Heart right ventricle (tissue), 16 donors: ENCODE data around the gene TLR1. TPM values are rescaled to one million over a fixed set of nuclear protein-coding genes. Genes with fewer than 3 reads are reported as not detected.
"Not testable (repeated sequence)": the region's sequence is repeated elsewhere in the genome, so short reads cannot be mapped to it uniquely, and the experiment has no call there.

ENCODE experiments used
- ATAC-seq, 8 donors: fragments of 200-7000 bp; cut with Tn5 transposase; one replicate each; pipeline ENCODE4 v1.9.1; 2020; ENCODE audit warnings: mild to moderate bottlenecking in 8 of 8, moderate library complexity in 8 of 8, moderate number of reproducible peaks in 1 of 8
- DNase-seq, 2 donors: peaks; one replicate each; pipeline ENCODE4 v3.0.0-alpha.2; 2020
- H3K27ac ChIP-seq, 10 donors: fragments of 200-600 bp; sonication (generic) in 2 of 10; one replicate each; pipeline versions ENCODE4 v1.5.0 to v1.8.0; 2020 to 2022; ENCODE audit warnings: mild to moderate bottlenecking in 3 of 10
- H3K27me3 ChIP-seq, 7 donors: fragments of 200-600 bp; one replicate each; pipeline ENCODE4 v1.8.0; 2021 to 2022; ENCODE audit warnings: mild to moderate bottlenecking in 2 of 7
- H3K36me3 ChIP-seq, 9 donors: fragments of 200-600 bp; sonication (generic) in 1 of 9; one replicate each; pipeline versions ENCODE4 v1.5.0 to v1.8.0; 2020 to 2022; ENCODE audit warnings: mild to moderate bottlenecking in 2 of 9
- H3K4me1 ChIP-seq, 9 donors: fragments of 200-600 bp; sonication (generic) in 1 of 9; one replicate each; pipeline versions ENCODE4 v1.5.0 to v1.8.0; 2020 to 2022; ENCODE audit warnings: mild to moderate bottlenecking in 4 of 9
- H3K4me3 ChIP-seq, 10 donors: fragments of 200-600 bp; sonication (generic) in 2 of 10; one replicate each; pipeline versions ENCODE4 v1.5.0 to v1.8.0; 2020 to 2022; ENCODE audit warnings: mild to moderate bottlenecking in 7 of 10, moderate library complexity in 2 of 10
- H3K9me3 ChIP-seq, 11 donors: fragments of 200-600 bp in 10 of 11; sonication (generic) in 2 of 11; one replicate each; pipeline versions ENCODE4 v1.5.0 to v1.8.0; 2013 to 2022; ENCODE audit warnings: mild to moderate bottlenecking in 2 of 11, control low read depth in 1 of 11, moderate library complexity in 1 of 11
- CTCF ChIP-seq, 9 donors: fragments of 200-600 bp; sonication (generic) in 2 of 9; IDR thresholded peaks; one replicate each; pipeline versions ENCODE4 v1.5.0 to v1.8.0; 2021 to 2022; ENCODE audit warnings: antibody characterized with exemption in 9 of 9, mild to moderate bottlenecking in 5 of 9, moderate library complexity in 1 of 9
- WGBS, 2 donors: extraction: QIAGEN DNeasy Blood & Tissue Kit; methylation state at CpG; one replicate each; pipeline ENCODE4 v1.1.7; 2013; ENCODE audit warnings: inconsistent platforms in 1 of 2; 5-methylcytosine and 5-hydroxymethylcytosine counted together
- intact Hi-C, 10 donors: fragments of 100-400 bp; cut with DNase I; formaldehyde crosslinking; loops; one replicate each; pipeline versions ENCODE4 v1.11.1 to v1.14.2; 2022
- polyA plus RNA-seq, 2 donors: library from polyadenylated mRNA; stranded (reverse); fragments of 200-250 nt; gene quantifications; one replicate each; pipeline ENCODE4 v1.2.3, GENCODE V29; 2013
- total RNA-seq, 10 donors: library from RNA; stranded (reverse); fragmentation: NEBNext Ultra II Directional in 3 of 10; extraction: Animal tissue kit (Norgen Biotek cat#: 25700) in 3 of 10; gene quantifications; one replicate each; pipeline versions ENCODE4 v1.2.1 to v1.2.4, GENCODE V29; 2021 to 2023
- donor health status: Arrhythmogenic right ventricular cardiomyopathy.
- donor health status: ischemic (EF 13 %, LVEDD 7.1; RV severe dilation, severe dysfunction).
- donor health status: healthy with polysubstance abuse.
- donor health status: DM: no; HTN: yes; CAD: no.
- donor health status: DM: no; HTN: no; CAD: no.
- donor health status: ischemic (EF 25% LVEDD 6.9; RV normal size, moderate dysfunction).
- donor health status: ischemic (EF 25% LVEDD 5.7; RV mildly dilated, moderate dysfunction).
- donor health status: healthy.
- donor health status: DM: yes; HTN: yes; CAD: no.
- donor health status: Ischemic cardiomyopathy.
- donor health status: ischemic (EF 35%, LVEDD 5.7; RV mildly dilated, moderate dysfunction).
- donor health status: nonischemic (EF 11% LVEDD 7.7; RV severe dilation, severe dysfunction).
- donor health status: DM: yes; HTN: yes; CAD: no.
- donor health status: PGD.
- donor health status: ischemic (EF 29% LVEDD 5.4; RV normal size, mild dysfunction).
- donor health status: nonischemic (EF 23%, LVEDD 6.1; RV moderate dilation, normal function).

Gene TLR1
- total and polyA plus RNA-seq, 12 donors, result 0.49 to 14.0 (median 2.8) TPM

- no peak overlapping the region for H3K4me3 ChIP-seq
- WGBS, 2 donors, result 66 to 67% methylated on average over 5 of the region's 5 CpGs
- no peaks in the 10 kb centered on the region for H3K36me3 ChIP-seq
- H3K4me1 ChIP-seq, result peaks cover 0 to 59% (median 0%) of the 10 kb centered on the region in 9 donors
- peaks cover 0 to 19% (median 0%) of the 10 kb centered on the region in 11 donors for H3K9me3 ChIP-seq
- H3K27ac ChIP-seq, result no peak overlapping the region
- DNase-seq (no peak), ATAC-seq (no peak)
- intact Hi-C loops, result no loop called here
- TF ChIP-seq CTCF (IDR thresholded peaks at IDR 0.05), result no peak
- H3K27me3 ChIP-seq, result peaks cover 0 to 3% (median 0%) of the 10 kb centered on the region in 7 donors
Measured at GRCh38 chr4:38818441-38818976, 13.9 kb upstream of the TLR1 start.

GRCh38 chr4:38815885-38816782 is 11.5 kb upstream of the TLR1 start:
- peak in 7 of 8 donors; percentile 30 to 58 (median 57) for ATAC-seq

GRCh38 chr4:38814386-38814785 is 9.8 kb upstream of the TLR1 start:
- peaks cover 0 to 11% (median 0%) of the 10 kb centered on the region in 11 donors for H3K9me3 ChIP-seq
- TF ChIP-seq CTCF (IDR thresholded peaks at IDR 0.05), result no peak
- 61 to 69% methylated on average over 3 of the region's 3 CpGs for WGBS, 2 donors
- ATAC-seq (no peak), DNase-seq (no peak)
- H3K36me3 ChIP-seq, result no peaks in the 10 kb centered on the region
- H3K27me3 ChIP-seq, result peaks cover 0 to 3% (median 0%) of the 10 kb centered on the region in 7 donors
- H3K4me1 ChIP-seq, result peaks cover 0 to 51% (median 0%) of the 10 kb centered on the region in 9 donors
- H3K4me3 ChIP-seq, result no peak overlapping the region
- intact Hi-C loops, result no loop called here
- H3K27ac ChIP-seq, result peak overlapping the region in 1 of 10 donors; percentile 72

More at GRCh38 chr4:38815885-38816782, 11.5 kb upstream of the TLR1 start:
- Histone ChIP-seq H3K4me3 (peak overlapping the region in 1 of 10 donors; percentile 10), H3K27me3 (peaks cover 0 to 3% (median 0%) of the 10 kb centered on the region in 7 donors), H3K36me3 (no peaks in the 10 kb centered on the region), H3K27ac (peak overlapping the region in 3 of 10 donors; percentile 22 to 72 (median 41)), H3K4me1 (peaks cover 0 to 64% (median 0%) of the 10 kb centered on the region in 9 donors), H3K9me3 (peaks cover 0 to 11% (median 0%) of the 10 kb centered on the region in 11 donors)
- WGBS, 2 donors, result 61 to 62% methylated on average over 3 of the region's 3 CpGs
- no peak for TF ChIP-seq CTCF (IDR thresholded peaks at IDR 0.05)
- DNase-seq, result no peak
- intact Hi-C loops, result no loop called here

GRCh38 chr4:38811297-38811696 is 6.7 kb upstream of the TLR1 start:
- Histone ChIP-seq H3K4me3 (no peak overlapping the region), H3K9me3 (peaks cover 0 to 11% (median 0%) of the 10 kb centered on the region in 11 donors), H3K27ac (no peak overlapping the region), H3K36me3 (no peaks in the 10 kb centered on the region), H3K4me1 (peaks cover 0 to 36% (median 0%) of the 10 kb centered on the region in 9 donors), H3K27me3 (peaks cover 0 to 3% (median 0%) of the 10 kb centered on the region in 7 donors)
- intact Hi-C loops, result no loop called here
- 85% methylated on average over 6 of the region's 6 CpGs for WGBS, 2 donors
- no peak for TF ChIP-seq CTCF (IDR thresholded peaks at IDR 0.05)
- ATAC-seq (no peak), DNase-seq (no peak)

GRCh38 chr4:38807462-38807861 is 2.9 kb upstream of the TLR1 start:
- WGBS, 2 donors, result 93 to 97% methylated on average over 22 to 29 of the region's 29 CpGs
- not testable (repeated sequence) for H3K4me3 ChIP-seq, H3K27ac ChIP-seq, ATAC-seq, H3K9me3 ChIP-seq, H3K27me3 ChIP-seq, DNase-seq, H3K36me3 ChIP-seq
- H3K4me1 ChIP-seq, result peaks cover 0 to 33% (median 13%) of the 10 kb centered on the region in 9 donors
- intact Hi-C loops, result loop anchor here in 1 of 10 donors (10.0 kb wide), 1 partner anchor 47 kb away; the partner anchor contains the start of gene TLR6

GRCh38 chr4:38806251-38806650 is 1.7 kb upstream of the TLR1 start:
- intact Hi-C loops, result loop anchor here in 1 of 10 donors (10.0 kb wide), 1 partner anchor 49 kb away; the partner anchor contains the start of gene TLR6
- H3K9me3 ChIP-seq, H3K27me3 ChIP-seq, DNase-seq, ATAC-seq: not testable (repeated sequence)
- peak overlapping the region in 6 of 10 donors; percentile 61 to 90 (median 66) for H3K27ac ChIP-seq
- peaks cover 0 to 44% (median 13%) of the 10 kb centered on the region in 9 donors for H3K4me1 ChIP-seq
- peaks cover 0 to 17% (median 0%) of the 10 kb centered on the region in 9 donors for H3K36me3 ChIP-seq
- WGBS, 2 donors, result 93 to 95% methylated on average over 9 of the region's 9 CpGs
- peak overlapping the region in 1 of 10 donors; percentile 54 for H3K4me3 ChIP-seq
